Stimulated activated CD4-positive, alpha-beta T cell treated with anti-CD3 and anti-CD28 coated beads, Interleukin-2, amount 100 ng/mL, for 48 hours (primary cell): ENCODE measurements around the gene ICA1.

ENCODE experiments used
- DNase-seq, 2 donors: peaks; one replicate each; pipeline ENCODE4 v3.0.0-alpha.2; 2020

Gene ICA1

DNA sequence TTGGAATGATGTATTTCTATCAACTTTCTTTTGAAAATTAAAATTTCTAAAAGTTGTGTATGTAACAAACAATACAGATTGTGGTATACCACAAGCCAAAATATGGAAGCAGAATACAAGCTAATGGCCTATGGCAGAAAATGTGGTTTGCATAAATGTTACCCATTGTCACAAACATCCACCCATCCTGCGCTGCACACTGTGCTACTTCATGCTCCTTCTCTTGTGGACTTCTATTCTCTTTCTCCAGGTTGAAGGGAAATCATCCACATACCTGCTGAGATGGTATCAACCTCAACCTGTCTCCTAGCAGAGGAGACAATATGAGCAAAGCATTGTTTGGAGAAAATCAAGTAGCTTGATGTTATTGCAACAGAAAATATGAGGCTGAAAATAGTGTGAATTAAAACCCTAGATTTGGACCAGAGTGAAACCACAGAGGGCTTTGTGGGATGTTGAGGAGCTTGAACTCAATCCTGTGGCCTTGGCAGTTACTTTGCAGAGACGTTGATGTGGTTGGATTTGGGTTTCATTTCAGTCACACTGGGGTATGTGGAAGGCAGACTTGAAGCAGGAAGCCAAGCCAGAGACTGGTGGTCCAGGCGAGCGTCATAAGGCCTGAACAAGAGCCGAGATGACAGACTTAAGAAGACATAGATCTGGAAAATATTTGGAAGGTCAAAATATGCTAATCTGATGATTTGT is 63.8 kb downstream of the ICA1 start:
- DNase-seq, result no peak

DNA sequence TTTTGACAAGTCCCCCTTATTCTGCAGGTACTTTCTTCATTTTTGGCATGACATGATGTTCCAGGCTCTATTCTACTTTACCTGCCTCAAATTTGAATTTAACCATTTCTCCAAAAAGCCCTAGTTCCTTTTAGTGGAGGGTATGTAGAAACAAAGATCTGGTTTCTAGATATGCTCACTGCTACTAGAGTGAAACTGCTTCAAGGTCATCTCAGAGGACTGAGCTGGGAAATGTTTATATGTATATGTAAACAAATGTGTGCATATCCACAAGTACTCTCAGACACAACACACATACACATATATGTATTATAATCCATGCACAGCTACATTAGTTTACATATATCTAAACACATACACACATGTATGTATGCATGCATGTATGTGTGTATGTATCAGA is 69.1 kb downstream of the ICA1 start:
- no peak for DNase-seq

DNA sequence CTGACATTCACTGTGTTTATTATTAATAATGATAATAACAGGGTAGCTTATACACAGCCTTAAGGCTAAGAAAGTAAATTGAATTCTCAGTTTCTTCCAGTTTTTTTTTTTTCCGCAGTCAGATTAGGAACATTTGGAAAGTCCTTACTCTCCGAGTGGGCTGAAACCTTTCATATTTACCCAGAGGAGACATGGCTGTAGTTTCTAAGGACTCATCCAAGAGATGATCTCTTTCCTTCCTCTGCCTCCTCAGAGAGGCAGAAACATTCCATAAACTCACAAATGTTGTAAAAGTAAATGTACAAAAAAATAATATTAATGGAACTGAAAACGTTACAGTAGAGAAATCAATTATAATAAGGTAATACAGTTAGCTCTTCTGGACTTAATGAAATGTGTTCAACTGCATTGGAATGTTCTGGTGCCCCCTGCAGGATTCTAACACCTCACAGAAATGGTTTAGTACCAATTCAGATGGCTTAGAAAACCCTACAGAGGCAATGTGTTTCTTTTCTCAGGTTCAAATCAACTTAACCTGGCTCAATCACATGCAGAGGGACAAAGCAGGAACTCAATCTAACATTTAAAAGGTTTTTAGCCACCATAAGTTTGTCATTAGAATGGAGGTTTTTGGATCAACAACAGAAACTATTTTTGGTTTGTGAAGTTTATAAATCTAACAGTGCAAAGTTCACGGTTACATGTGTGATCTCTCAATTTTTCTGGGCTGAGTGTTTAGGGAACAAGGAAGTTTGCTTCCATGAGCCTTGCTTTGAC is 71.7 kb downstream of the ICA1 start:
- peak; percentile 49 to 51 for DNase-seq

DNA sequence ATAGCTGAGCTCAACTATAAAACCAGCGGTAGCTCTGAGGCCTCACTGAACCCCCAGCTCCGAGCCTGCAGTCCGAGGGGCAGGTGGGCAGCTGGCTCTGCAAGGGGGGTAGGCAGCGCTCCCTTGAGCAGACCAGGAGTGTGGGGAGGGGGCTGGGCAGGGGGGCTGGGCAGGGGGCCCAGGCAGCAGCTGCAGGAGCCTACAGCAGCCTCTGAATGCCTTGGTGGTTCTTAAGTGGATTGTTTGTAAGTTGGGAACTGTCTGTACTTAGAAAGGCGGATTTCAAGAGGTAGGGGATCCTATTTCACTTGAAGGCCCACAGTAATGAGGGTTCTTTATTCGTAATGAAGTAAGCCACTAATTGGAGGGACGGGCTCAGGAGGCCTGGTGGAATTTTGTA is 72.3 kb downstream of the ICA1 start:
- no peak for DNase-seq

DNA sequence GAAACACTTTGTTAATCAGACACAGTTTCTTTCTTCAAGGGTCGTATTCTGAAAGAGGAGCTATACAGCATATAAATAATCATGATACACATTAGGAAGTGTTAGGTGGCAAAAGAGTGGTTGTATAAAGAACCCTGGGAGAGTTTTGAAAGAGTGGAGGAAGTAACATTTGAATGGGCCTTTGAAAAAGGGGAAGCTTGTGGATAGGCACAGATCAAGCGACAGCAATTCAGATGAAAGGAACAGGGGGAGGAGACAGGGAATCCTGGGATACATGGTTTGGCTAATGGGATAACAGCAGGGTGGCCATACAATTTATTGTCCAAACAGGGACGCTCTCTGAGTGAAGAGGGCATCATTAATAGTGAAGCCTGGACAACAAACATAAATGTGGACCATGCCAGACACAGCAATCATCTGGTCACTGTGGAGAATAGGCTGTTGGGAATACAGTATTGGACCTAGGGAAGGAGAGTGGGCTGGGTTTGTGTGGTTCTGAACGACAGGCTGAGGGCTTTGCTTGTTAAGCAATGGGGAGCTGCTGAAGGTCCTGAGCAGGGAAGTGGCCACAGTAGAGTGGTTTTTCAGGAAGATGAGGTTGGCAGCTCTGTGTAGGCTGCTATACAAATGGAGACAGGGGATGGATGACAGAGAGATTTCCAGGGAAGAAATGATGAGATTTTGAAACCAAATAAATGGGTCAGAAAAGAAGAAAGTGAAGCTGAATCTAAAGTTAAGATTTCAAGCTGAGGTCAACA is 75.9 kb downstream of the ICA1 start:
- no peak for DNase-seq

DNA sequence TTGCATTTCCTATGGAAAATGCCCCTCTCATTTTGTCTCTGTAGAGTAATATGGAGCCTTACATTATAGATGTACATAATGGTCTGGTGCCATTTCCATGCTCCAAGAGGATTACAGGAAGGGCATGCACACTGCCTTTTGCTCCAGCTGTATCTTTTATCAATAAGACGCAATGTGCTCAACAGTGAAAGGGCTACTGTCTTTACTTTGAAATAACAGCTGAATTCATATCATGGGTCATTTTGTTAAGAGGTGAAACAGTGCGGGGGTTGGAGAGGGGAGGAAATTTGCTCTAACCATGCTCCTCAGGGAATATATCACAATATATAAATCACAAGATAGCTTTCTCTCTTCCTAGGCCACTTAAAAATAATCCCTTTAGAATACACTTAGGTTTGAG is 77.7 kb downstream of the ICA1 start:
- DNase-seq, result no peak

DNA sequence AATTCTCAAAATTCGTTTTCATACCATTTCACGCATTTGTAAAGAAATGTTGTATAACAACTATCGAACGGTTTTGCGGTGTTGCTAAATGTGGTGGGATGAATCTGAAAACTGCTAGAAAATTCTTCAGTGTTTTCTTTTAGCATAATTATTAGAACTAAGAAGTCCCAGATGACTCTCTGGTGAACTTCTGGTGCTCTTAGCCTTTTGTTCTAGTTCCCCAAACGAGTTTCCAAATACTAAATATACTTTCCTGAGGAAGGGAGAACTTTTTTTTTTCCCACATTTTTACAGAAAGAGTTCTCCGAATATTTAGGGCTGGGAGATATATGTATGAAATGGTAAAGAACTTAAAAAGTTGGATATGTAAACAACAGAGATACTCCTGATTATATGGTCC is 82.5 kb downstream of the ICA1 start:
- no peak for DNase-seq

DNA sequence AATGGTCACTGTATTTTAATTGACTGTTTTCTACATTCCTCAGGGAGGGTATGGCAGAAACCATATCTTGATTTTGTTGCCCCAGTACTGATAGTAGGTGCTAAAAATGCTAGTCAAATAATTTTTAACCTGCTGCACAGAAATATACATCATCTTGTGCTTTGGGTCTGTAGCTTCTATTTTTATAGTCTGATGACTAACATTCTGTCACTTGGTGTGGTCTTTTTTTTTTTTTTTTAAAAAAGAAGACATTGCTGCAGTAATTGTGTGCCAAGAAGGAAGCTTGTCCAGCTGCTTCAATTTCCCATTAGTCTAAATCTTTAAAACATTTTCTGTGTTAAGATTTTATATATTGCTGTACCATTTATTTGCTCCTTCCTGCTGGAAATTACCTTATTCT is 83.6 kb downstream of the ICA1 start:
- no peak for DNase-seq

DNA sequence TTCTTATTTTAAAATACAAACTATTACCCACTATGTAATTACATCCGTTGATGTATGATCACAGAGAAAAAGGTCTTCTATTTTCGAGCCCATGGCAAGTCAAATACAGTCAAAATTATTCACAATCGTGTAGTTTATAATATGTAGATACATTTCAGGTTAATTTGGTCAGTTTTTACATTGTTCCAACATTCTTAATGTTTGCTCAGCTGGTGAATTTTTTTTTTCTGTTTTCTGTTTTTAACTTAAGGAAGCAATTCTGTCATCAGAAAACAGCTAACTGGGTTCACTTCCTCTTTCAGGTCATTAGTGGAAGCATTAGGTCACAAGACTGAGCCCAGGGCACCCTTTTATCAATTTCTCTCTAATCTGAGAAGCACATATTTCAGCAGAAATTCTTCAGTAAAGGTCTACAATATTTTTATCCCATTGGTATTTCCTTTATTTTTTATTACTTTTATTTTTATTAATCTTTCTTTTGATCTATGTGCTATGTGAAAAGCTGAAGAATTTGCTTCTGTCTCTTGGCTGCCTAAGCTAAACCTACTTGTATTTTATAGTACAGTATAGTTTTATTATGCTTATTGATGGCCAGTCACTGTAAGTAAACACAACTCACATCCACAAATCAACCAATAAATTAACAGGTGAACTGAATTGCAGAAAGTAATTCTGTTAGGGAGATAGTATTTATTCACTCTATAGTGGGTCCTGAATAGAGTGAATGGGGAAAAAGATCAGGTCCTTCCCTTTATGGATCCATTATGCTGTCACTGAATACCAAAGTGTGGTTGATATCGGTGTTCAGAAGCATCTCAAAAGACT is 84.6 kb downstream of the ICA1 start:
- no peak for DNase-seq

DNA sequence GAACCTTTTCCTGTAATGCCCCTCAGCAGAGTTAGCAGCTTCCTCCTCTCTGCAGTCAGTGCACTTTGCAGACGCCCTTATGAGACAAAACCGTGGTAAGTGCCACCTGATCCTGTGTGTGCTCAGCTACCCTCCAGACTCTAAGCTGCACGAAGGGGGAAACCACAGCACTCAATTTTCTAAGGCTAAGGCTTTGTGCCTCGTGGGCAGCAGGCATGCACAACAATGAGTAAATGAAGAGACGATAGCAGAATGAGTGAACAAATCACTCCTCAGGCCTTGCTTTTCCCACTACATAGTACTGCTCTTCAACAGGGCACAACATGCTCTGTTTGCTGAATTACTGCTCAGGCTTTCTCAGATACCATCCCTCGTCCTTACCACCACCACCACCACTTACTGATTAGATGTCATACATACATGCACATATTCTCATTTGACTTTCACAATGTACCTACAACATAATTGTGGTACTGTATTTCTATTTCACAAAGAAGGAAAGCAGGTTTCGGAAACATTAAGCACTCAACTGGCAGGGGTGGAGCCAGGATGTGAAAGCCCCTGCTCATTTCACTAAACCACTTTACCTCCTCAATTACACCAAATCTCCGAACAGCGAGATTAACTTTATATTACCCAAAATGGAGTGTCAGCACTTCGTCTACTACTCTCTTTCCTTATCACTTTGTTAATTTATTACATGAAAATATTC is 85.4 kb downstream of the ICA1 start:
- peak; percentile 3 to 22 for DNase-seq

DNA sequence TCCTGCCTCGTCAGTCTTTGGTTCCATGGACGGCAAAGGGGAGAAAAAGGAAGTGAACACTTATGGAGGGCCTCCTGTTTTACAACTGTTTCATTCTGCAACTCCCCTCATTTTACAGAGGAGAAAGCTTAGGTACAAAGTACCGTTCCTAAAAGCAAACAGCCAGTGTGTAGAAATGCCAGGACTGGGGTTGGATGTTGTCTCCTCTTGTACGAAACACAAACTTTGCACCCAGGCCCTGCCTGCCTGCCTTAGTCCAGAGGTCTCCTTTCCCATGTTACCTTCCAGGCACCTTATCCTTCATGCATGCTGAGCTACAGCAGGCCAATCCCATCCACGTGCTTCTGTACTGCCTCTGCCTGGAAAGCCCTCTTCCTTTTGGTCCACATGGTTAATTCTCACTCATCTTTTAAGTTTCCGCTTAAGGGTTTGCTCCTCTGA is 86.0 kb downstream of the ICA1 start:
- DNase-seq, result peak in 1 of 2 donors; percentile 29

DNA sequence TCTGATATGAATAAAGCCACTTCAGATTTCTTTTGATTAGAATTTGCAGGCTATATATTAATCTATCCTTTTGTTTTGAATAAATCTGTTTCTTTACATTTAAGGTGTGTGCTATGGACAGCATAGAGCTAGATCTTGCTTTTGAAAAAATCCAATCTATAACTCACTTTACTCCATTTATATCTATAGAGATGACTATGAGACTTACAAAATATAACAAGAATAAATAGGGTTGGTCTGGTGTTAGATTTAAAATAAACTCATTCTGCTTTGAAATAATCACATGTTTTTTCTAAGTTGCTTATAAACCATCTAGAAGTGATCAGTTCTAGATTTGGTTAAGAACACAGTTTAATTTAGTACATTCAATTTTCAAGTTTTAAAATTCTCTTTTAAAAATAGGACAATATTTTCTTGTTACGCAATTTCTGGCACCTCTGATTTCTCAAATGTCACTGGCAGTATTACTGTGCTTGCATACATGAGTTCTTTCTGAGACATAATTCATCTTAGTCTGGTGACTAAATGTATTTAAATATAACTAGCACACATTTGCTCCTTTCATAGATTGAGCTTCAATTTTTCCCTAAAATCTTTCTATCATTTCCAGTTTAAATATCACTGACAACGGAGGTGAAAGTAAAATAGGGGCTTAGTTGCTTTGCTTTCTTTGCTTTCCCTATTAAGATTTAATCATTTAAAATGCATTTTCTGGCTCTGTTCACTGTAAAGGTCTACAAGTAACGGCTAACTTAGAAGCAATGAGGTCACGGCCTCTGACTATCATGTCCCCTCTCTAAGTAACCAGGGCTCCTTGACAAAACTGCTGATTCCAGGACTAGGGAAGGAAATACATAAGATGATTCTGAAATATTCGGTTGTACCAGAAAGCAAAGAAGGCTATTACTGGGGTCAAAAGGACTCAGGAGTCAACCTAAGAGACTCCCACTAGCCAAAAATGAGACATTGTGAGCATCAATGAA is 89.3 kb downstream of the ICA1 start:
- no peak for DNase-seq

DNA sequence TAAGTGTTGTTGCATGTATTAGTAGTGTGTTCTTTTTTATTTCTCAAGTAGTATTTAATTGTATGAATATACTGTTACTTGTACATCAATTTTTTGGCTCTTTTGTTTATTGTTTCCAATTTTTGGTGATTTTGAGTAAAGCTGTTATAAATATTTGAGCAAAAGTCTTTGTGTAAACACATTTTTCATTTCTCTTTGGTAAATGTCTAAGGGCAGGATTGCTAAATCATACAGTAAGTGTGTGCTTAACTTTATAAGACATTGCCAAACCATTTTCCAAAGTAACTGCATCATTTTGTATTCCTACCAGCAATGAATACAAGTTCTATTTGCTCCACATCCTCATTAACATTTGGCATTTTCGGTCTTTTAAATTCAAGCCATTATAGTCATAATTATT is 92.8 kb downstream of the ICA1 start:
- no peak for DNase-seq

DNA sequence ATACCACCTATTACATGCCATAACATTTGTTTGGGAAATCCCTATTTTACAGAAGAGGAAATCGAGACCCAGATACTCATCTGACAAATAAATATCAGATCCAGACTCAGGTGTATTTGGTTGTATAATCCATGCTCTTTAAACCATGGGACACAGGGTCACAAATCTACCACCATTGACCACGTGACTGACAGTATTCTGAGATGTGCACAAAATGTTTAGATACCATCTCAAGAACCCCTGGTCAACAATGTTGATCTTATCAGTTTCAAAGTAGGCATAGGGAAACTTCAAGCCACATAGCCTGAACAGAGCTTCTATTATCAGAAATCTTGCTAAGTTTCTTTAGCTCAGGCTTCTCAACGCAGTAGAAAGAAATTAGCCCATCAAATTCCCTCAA is 93.6 kb downstream of the ICA1 start:
- DNase-seq, result no peak

DNA sequence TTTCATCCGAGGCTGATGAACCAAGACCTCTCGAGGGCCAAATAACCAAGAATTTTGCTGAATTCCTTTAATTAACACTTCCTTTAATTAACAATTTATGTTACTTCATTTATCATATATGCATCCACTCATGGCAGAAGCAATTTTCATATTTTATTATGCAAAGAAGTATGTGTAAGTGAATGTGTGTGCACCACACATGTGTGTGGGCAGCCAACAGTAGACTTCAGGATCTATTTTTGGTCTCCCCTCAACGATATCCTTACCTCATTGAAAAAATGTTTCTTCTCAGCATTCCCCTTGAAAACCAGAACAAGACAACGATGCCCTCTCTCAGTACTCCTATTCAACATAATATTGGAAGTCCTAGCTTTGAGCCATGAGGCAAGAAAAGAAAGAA is 96.8 kb downstream of the ICA1 start:
- no peak for DNase-seq

DNA sequence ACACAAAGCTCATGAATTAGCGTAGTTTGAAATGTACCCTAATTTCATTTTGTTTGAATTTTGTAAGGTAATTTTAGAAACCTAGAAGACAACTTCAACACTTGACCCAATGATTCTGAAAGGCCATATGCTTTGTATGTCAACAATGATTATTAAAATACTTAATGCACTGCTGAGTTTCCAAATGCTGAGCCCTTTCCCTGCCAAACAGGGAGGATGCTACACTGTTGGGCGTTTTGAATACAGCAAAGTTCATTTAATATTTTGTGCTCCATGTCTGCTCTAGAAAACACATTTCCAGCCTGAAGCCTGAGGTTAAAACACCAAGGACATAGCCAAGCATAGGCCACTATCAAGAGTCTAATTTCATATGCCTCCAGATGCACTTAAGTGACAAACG is 99.8 kb downstream of the ICA1 start:
- DNase-seq, result no peak

DNA sequence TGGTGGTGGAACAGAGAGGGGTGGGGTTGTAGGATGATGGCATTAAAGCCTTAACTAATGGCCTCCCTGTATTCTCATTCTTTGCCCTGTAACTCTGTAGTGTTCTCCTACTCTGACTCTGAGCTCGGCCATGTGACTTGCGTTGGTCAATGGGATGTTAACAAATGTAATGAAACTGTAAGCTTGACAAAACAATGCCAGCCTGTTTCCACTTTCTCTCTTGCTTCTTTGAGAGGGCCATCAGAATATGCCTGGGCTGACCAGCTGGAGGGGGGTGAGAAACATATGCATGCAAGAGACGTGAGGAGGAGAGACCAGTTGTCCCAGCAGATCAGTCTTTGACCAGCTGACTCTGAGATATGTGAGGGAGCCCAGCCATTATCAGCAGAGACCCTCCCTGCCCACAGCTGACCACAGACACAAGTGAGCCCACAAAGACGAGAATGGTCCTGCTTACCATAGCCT is 100.6 kb downstream of the ICA1 start:
- no peak for DNase-seq

DNA sequence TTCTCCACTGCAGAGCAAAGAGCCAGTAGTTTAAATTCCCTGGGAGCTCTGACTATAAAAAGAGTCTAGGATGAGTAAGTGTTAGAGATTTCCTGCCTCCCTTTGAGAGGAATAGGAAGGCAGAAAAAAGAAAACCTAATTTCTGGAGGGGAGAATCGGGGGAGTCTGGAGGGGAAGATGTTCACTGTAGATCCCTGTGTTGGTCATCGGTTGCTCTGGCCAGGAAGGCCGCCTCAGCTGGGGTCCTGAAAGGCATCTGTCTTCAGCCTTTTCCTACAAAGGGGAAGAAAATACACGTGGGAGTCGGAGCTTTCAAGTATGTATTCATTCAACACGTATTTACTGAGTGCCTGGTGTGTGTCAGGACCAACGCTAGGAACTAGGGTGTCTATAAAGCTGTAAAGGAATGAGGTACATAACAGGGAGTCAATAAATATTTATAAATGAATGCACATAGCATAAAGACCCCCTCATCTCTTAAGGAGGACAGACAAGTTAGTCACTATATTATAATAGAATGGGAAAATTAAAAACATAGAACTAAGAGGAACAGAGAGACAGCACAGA is 101.1 kb downstream of the ICA1 start:
- DNase-seq, result no peak

DNA sequence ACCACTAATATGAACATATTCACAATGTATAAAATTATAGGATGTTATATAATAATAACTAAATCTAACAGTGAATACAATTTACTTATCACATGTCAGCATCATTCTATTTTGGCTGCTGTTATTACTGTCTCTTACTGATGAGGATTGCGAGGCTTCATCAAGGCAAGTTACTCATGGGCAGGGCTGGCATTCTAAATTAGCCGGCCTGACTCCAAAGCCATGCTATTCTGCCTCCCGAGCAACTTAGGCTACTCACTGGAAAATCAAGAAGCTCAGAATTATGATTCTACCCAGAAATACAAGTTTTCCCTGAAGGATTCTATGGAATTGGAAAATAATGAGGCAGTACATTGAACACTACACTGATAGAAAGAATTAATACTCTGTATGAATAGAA is 101.7 kb downstream of the ICA1 start:
- no peak for DNase-seq

DNA sequence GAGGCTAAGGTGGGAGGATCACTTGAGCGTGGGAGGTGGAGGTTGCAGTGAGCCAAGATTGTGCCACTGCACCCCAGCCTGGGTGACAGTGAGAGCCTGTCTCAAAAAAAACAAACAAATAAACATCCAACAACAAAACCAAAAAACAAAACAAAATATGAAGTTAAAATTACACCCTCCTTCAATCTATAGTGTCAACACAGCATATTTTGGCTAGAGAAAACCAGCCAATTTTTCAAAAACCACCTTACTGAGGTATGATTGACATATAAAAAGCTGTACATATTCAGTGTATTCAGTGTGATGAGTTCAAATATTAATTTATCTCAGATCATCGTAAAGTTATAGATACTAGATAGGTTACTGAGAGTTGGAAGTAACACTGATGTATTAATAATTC is 102.4 kb downstream of the ICA1 start:
- DNase-seq, result no peak

DNA sequence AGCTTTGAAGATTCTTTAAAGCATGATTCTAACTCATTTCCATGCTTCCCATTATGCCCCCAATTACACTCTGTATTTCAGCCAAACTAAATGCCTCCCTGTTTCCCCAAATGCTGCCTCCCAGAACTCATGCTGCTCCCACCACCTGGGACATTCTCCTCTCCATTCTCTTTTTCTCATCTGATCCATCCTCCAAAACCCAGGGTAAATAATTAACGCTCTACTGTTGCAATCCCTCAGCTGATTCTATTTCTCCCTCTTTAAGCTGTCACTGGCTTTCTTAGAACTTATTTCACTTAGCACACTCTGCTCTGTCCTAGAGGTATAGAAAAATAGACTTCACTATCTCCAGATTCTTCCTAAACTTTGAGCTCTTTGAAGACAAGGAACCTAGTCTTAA is 104.7 kb downstream of the ICA1 start:
- DNase-seq, result no peak
